NCI-H146 treated with DMSO at 0.1 percent for 48 hours (cell line): ENCODE measurements around the gene RABGAP1.

ENCODE experiments used
- DNase-seq: peaks from one replicate; lab custom pipeline; 2025; ENCODE audit not compliant: unreplicated experiment; lab: John Stamatoyannopoulos, UW

RABGAP1 gene

GRCh38 chr9:123044586-123044985 lies 103.8 kb downstream of the RABGAP1 start:
- DNase-seq = no peak

- no peak for DNase-seq
Observed at GRCh38 chr9:123046406-123047195, 105.8 kb downstream of the RABGAP1 start.

- no peak for DNase-seq
Observed at GRCh38 chr9:123048748-123049147, 107.9 kb downstream of the RABGAP1 start.

GRCh38 chr9:123049589-123050222 lies 108.9 kb downstream of the RABGAP1 start:
- DNase-seq = no peak

DNA sequence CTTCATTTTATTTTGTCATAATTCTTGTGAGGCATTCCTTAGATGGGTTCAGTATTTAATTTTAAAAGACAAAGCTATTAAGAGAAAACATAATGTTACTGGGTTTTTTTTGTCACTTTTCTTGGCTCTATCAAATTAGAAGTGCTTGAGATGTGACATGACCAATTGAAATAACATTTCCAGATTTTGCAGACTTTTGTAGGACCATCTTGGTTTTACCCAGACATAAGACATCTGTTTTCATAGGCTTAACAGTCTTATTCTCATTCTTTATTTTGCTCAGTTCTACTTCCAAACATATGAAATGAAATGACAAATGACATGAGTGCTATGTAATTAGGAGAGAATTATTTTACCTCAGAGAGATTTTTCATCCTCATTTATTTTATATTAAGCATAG lies 112.2 kb downstream of the RABGAP1 start:
- no peak for DNase-seq

DNA sequence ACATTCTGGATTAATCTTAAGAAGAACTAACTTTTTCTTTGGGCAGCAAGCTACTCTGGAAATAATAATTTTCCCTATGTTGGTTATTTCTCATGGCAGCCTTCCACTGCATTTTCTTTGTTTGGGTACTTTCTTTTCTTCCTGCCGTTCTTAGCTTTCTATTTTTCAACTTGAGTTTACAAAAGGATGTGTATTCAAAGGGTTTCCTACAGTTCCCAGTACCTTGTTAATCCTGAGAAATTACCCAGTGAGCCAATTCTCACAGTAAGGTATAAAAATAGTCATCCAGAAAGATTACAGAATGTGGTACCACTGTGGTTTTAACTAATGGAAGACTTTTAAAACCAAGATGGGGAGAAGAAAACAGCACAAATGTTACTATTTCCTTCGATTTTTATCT lies 112.9 kb downstream of the RABGAP1 start:
- DNase-seq = no peak

- no peak for DNase-seq
Observed at GRCh38 chr9:123058834-123059233, 118.0 kb downstream of the RABGAP1 start.

DNA sequence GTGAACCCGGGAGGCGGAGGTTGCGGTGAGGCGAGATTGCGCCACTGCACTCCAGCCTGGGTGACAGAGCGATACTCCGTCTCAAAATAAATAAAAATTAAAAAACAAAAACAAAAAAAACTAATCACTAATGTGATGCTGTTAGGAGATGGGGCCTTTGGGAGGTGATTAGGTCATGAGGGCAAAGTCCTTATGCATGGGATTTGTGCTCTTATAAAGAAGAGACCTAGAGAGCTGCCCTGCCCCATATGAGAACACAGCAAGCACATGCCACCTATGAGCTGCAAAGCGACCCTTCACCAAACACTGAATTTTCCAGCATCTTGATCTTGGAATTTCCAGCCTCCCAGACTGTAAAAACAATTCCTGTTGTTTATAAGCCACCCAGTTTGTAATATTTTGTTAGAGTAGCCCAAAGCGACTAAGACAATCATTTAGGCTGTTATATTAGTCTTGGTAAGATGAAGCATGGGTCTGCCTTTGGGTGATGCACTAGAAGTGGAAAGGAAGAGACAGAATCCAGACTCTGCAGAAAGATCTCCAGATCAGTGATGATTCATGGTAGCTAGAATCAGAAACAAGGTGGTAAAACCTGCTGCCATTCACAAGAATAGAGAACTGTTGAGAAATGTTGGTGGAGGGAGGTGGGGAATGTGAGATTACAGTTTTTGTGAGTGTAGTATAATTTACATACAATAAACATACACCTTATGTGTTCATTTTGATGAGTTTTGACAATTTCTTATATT lies 118.8 kb downstream of the RABGAP1 start:
- no peak for DNase-seq

- DNase-seq = no peak
Observed at GRCh38 chr9:123061216-123061615, 120.4 kb downstream of the RABGAP1 start.

DNA sequence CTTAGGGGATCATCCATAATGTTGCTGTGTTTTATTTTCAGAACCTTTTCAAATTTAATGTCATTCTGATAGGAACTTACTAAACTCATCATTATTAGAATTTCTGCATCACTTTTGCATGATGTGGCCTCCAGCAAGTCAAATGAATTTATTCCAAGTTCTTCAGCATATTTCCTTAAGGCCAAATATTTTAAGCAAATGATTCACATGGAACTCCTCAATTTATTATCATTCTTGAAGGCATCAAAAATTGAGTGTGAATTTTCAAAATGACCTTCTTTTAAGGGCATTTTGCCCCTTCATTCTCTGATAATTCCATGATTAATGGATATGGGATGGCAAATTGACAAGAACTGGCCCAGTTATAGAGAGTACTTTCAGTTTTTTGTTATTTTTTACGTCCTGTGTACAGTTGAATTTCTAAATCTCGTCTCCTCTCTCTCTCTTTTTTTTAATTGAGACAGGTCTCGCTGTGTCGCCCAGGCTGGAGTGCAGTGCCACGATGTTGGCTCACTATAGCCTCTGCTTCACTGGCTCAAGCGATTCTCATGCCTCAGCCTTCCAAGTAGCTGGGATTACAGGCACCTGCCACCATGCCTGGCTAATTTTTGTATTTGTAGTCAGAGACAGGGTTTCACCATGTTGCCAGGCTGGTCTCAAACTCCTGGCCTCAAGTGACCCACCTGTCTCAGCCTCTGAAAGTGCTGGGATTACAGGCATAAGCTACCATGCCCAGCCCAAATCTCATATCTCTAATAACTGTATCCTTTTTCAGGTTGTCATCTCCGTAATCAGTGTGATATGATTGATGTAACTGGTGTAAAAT lies 121.7 kb downstream of the RABGAP1 start:
- DNase-seq = no peak

- DNase-seq = no peak
Observed at GRCh38 chr9:123063177-123063598, 122.4 kb downstream of the RABGAP1 start.

DNA sequence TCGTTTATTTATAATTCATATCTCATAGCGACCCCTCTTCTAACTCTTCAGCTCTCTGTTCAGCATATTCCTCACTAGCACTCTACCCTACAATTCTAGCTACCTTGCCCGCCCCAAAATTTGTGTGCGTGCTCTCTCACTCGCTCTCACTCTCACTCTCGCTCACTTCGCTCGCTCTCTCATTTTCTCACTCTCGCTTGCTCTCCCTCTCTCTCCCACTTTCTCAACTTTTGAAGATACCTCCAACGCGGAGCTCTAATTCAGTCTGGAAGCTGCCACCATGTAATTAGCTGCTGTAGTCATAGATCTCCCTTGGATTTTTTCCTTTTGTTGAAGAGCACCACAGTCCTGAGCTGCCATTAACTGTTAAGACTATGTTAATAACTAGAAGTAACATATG lies 123.1 kb downstream of the RABGAP1 start:
- no peak for DNase-seq

DNA sequence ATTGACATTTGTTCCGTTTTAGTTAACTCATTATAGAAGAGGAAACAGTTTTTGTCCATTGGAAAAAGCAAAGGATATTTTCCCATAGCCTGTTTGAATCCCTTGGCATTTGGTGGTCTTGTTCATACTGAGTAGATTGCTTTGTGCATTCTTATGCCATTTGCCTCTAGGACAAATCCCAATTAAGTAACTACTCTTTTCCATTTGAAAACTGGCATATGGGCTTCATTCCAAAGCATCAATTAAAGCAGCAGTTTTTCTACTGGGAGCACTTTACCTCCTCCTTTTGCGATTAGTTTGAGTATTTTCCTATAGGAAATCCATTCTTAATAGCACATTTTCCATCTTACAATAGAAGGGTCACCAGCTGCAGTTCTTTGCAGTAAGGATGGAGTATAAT lies 123.9 kb downstream of the RABGAP1 start:
- no peak for DNase-seq

GRCh38 chr9:123065196-123065595 lies 124.4 kb downstream of the RABGAP1 start:
- no peak for DNase-seq

- no peak for DNase-seq
Observed at GRCh38 chr9:123067136-123067535, 126.3 kb downstream of the RABGAP1 start.

DNA sequence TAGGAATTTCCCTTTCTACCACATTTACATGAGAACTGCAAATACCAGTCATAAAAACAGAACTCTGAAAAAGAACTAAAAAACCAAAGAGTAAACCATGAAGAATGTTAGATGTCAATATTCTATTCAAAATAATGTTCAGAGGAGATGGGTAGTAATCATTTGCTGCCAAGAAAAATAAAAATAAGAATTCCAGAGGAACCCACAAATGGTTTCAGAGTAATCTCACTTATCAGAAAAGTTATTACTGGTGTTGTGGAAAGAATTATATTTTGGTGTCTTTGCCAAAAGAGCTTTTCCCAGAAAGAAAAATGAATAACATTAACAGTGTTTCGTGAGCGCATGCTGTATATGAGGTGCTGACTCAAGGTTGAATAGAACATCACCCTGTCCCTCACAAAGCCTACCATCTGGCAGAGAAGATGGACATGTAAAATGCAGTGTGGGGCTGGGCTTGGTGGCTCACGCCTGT lies 128.2 kb downstream of the RABGAP1 start:
- DNase-seq = no peak

DNA sequence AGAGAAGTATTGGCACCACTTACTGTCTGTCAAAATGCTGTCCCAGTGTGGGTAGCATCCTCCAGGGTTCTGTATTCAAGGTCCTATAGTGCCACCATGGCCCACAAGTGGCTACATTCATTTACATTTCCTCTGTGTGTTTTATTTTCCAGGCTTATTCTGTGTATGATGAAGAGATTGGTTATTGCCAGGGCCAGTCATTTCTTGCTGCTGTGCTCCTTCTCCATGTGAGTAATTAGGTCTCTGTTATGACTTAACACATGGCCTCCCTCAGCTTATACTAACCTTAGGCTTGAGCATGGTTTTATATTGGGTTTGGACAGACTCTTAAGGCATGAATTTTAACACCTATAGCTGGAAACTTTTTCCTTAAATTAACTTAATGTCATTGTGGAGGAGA lies 129.4 kb downstream of the RABGAP1 start:
- no peak for DNase-seq

DNA sequence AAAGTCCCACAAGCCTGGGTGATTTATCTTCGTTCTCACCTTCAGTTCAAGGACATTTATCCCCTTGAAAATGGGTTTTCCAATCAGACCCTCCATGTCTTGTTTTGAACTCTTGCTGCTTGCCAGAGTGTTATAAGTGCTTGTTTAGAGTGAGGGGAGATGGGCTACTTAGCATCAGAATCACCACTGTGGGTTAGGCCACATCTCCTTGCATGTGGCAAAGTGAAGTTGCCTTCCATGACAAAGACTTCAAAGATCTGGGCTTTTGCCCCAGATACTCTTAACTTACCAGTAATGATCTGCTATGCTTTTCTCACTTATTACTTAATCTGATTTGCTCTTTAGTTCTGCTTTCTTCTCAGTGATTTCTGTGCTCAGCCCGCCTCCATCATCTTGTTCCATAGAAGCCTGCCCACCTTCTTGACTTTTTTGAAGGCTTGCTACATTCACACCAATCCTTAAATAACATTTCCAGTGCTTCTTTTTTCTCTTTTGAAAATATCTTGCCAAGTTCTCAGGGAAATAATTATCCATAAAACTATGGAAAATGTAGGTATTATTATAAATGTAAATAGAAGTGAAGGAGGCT lies 131.7 kb downstream of the RABGAP1 start:
- no peak for DNase-seq

DNA sequence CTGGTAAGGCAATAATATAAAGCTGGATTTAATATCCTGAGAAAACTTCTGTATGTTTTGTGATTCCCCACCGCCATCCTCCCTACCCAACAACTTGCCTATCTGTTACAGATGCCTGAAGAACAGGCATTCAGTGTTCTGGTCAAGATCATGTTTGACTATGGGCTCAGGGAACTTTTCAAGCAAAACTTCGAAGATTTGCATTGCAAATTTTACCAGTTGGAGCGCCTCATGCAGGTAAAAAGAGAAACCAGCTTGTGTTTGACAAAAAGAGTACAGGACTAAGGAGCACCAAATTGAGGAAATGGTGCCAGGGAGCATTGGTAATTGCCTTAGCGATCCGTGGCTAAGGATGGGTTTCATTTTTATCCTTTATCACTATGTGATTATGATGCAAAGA lies 132.6 kb downstream of the RABGAP1 start:
- DNase-seq = no peak

GRCh38 chr9:123073991-123074422 lies 133.2 kb downstream of the RABGAP1 start:
- no peak for DNase-seq

GRCh38 chr9:123074628-123075027 lies 133.8 kb downstream of the RABGAP1 start:
- DNase-seq = no peak
